WTC11 (cell line): ENCODE measurements around the gene ENTHD1. TPM values are rescaled to one million over a fixed set of nuclear protein-coding genes. Genes with fewer than 3 reads are reported as not detected.

Source experiments
- ATAC-seq: fragments of 200-7000 bp; cut with Tn5 transposase; 2 replicates; pipeline ENCODE4 v1.10.0; 2021; ENCODE audit warnings: mild to moderate bottlenecking, moderate library complexity
- CTCF ChIA-PET: fragments of 300-600 bp; sonication (Branson Sonifier 250); formaldehyde crosslinking; loops from one replicate; lab custom pipeline; 2021; ENCODE audit warnings: antibody characterized with exemption; lab: Charles Lee
- POLR2A ChIA-PET: fragments of 350-600 bp; sonication (Branson Sonifier 250); formaldehyde crosslinking; loops from one replicate; lab custom pipeline; 2021; ENCODE audit warnings: antibody characterized with exemption; lab: Charles Lee
- DNase-seq: peaks from one replicate; pipeline ENCODE4 v3.0.0; 2021; ENCODE audit warnings: low spot score
- H3K27ac Mint-ChIP-seq: 2 replicates; pipeline ENCODE4 v1.8.0; 2021; ENCODE audit warnings: mixed read lengths
- H3K27me3 Mint-ChIP-seq: 2 replicates; pipeline ENCODE4 v1.8.0; 2021; ENCODE audit warnings: low read depth, mild to moderate bottlenecking, moderate library complexity, mixed read lengths
- H3K36me3 Mint-ChIP-seq: 2 replicates; pipeline ENCODE4 v1.8.0; 2021; ENCODE audit warnings: mixed read lengths
- H3K4me1 Mint-ChIP-seq: 2 replicates; pipeline ENCODE4 v1.8.0; 2022; ENCODE audit warnings: mixed read lengths
- H3K4me3 Mint-ChIP-seq: 2 replicates; pipeline ENCODE4 v1.8.0; 2021; ENCODE audit warnings: mild to moderate bottlenecking, moderate library complexity, mixed read lengths
- H3K9me3 Mint-ChIP-seq: 2 replicates; pipeline ENCODE4 v1.8.0; 2021; ENCODE audit warnings: mixed read lengths
- AFF4 ChIP-seq: sonication (generic); formaldehyde crosslinking; IDR thresholded peaks from 2 replicates; pipeline ENCODE4 v1.8.1; 2023; ENCODE audit warnings: mild to moderate bottlenecking, missing genetic modification reagents, borderline replicate concordance
- ERG ChIP-seq: fragments of 250-450 bp; sonication (Bioruptor Pico); IDR thresholded peaks from 2 replicates; pipeline ENCODE4 v1.8.0; 2021; ENCODE audit warnings: mild to moderate bottlenecking
- FOXK1 ChIP-seq: sonication (generic); formaldehyde crosslinking; IDR thresholded peaks from 2 replicates; pipeline ENCODE4 v1.8.0; 2022; ENCODE audit warnings: mild to moderate bottlenecking, moderate library complexity, missing genetic modification reagents
- GABPB1 ChIP-seq: sonication (generic); formaldehyde crosslinking; IDR thresholded peaks from 2 replicates; pipeline ENCODE4 v1.8.1; 2023; ENCODE audit warnings: mild to moderate bottlenecking, missing genetic modification reagents
- HMGA2 ChIP-seq: fragments of 250-450 bp; sonication (Bioruptor Pico); IDR thresholded peaks from 2 replicates; pipeline ENCODE4 v1.4.0; 2021; ENCODE audit warnings: mild to moderate bottlenecking, moderate library complexity
- IRF2 ChIP-seq: sonication (generic); formaldehyde crosslinking; IDR thresholded peaks from 2 replicates; pipeline ENCODE4 v1.8.0; 2022; ENCODE audit warnings: low read depth, missing genetic modification reagents, borderline replicate concordance
- NR3C1 ChIP-seq: sonication (generic); formaldehyde crosslinking; conservative IDR thresholded peaks from 2 replicates; pipeline ENCODE4 v1.8.1; 2023; ENCODE audit warnings: low read depth, mild to moderate bottlenecking, missing genetic modification reagents
- RELA ChIP-seq: sonication (generic); formaldehyde crosslinking; IDR thresholded peaks from 2 replicates; pipeline ENCODE4 v1.8.1; 2022; ENCODE audit warnings: missing genetic modification reagents, mild to moderate bottlenecking, borderline replicate concordance
- SP1 ChIP-seq: sonication (generic); formaldehyde crosslinking; conservative IDR thresholded peaks from 2 replicates; pipeline ENCODE4 v1.8.1; 2022; ENCODE audit warnings: missing genetic modification reagents
- TEAD1 ChIP-seq: sonication (generic); formaldehyde crosslinking; IDR thresholded peaks from 2 replicates; pipeline ENCODE4 v1.8.0; 2022; ENCODE audit warnings: mild to moderate bottlenecking, missing genetic modification reagents
- ZNF219 ChIP-seq: sonication (generic); formaldehyde crosslinking; IDR thresholded peaks from 2 replicates; pipeline ENCODE4 v1.8.0; 2023; ENCODE audit warnings: missing genetic modification reagents, mild to moderate bottlenecking, borderline replicate concordance
- ZNF281 ChIP-seq: sonication (generic); formaldehyde crosslinking; IDR thresholded peaks from 2 replicates; pipeline ENCODE4 v1.8.0; 2023; ENCODE audit warnings: mild to moderate bottlenecking, missing genetic modification reagents
- ZNF396 ChIP-seq: fragments of 250-450 bp; sonication (Bioruptor Pico); IDR thresholded peaks from 2 replicates; pipeline ENCODE4 v1.8.0; 2021; ENCODE audit warnings: mild to moderate bottlenecking, moderate library complexity, borderline replicate concordance
- ZNF423 ChIP-seq: fragments of 250-450 bp; sonication (Bioruptor Pico); IDR thresholded peaks from 2 replicates; pipeline ENCODE4 v2.1.2; 2022; ENCODE audit warnings: mild to moderate bottlenecking, moderate library complexity
- total RNA-seq: library from RNA; stranded (reverse); gene quantifications from 3 replicates; pipeline ENCODE4 v1.2.3, GENCODE V29; 2021
- TF ChIP-seq, protein P1 (sequence below): sonication (generic); formaldehyde crosslinking; conservative IDR thresholded peaks from 2 replicates; pipeline ENCODE4 v1.8.1; 2023; ENCODE audit warnings: mild to moderate bottlenecking, low read depth, missing genetic modification reagents, moderate library complexity

The ENTHD1 gene
- total RNA-seq, 1 experiment from 2014 or later = not detected

DNA sequence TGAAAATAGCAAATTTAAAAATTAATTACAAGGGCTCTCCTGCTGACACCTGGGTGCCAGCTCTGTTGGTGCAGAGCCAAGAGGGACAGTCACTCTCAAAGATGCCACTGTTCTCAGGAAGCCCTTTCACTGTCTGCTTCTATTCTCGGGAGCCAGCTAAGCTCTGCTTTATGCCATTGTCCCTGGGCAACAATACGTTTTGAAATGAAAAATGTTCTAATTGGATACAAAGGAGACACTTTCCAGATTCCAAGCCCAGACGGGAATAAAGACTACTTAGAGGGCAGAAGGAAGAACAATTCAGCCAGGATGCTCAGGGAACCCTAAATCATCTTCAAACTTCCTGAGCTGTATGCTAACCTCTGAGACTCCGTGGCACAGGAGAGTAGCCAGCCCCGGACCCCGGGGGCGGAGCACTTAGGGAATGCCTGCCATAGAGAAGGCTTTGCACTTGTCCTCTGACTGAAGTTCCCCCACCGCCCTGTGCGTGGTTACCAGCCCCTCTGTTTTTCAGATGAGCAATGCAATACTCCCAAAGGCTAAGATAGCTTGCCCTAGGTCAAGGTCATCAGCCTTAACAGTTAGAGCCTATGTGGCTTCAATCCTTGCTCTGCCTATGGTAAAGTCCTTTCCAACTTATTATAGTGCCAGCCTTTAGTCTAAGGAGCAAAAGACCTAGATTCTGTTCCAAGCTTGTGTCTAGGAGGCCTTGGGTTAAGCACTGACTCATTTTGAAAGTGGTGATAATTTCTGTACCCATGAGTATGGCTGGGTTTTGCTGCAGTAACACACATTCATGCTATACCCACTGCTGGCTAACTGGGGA lies 172.1 kb downstream of the ENTHD1 start (continued):
- TF ChIP-seq AFF4 (CRISPR knock-in tag) (no peak), IRF2 (CRISPR knock-in tag) (no peak)

GRCh38 chr22:39719559-39720450 lies 173.8 kb downstream of the ENTHD1 start:
- Mint-ChIP-seq H3K4me1 (peaks cover 12% of the 10 kb centered on the region), H3K36me3 (no peaks in the 10 kb centered on the region), H3K4me3 (no peak overlapping the region), H3K27ac (no peak overlapping the region), H3K27me3 (no peaks in the 10 kb centered on the region)
- DNase-seq (no peak), ATAC-seq (no peak)
- CTCF ChIA-PET = no interaction called here
- TF ChIP-seq RELA = no peak
- TF ChIP-seq, protein P1, sequence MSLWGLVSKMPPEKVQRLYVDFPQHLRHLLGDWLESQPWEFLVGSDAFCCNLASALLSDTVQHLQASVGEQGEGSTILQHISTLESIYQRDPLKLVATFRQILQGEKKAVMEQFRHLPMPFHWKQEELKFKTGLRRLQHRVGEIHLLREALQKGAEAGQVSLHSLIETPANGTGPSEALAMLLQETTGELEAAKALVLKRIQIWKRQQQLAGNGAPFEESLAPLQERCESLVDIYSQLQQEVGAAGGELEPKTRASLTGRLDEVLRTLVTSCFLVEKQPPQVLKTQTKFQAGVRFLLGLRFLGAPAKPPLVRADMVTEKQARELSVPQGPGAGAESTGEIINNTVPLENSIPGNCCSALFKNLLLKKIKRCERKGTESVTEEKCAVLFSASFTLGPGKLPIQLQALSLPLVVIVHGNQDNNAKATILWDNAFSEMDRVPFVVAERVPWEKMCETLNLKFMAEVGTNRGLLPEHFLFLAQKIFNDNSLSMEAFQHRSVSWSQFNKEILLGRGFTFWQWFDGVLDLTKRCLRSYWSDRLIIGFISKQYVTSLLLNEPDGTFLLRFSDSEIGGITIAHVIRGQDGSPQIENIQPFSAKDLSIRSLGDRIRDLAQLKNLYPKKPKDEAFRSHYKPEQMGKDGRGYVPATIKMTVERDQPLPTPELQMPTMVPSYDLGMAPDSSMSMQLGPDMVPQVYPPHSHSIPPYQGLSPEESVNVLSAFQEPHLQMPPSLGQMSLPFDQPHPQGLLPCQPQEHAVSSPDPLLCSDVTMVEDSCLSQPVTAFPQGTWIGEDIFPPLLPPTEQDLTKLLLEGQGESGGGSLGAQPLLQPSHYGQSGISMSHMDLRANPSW (CRISPR knock-in tag) = no peak
- TF ChIP-seq NR3C1 = no peak
- no peak for TF ChIP-seq AFF4 (CRISPR knock-in tag)
- TF ChIP-seq ZNF423 (CRISPR knock-in tag) = no peak
- TF ChIP-seq ERG = no peak
- no peak for TF ChIP-seq HMGA2 (CRISPR knock-in tag)
- no peak for TF ChIP-seq FOXK1 (CRISPR knock-in tag)
- no peak for TF ChIP-seq TEAD1 (CRISPR knock-in tag)
- no peak for TF ChIP-seq ZNF396 (CRISPR knock-in tag)
- no peak for TF ChIP-seq ZNF281 (CRISPR knock-in tag)
- TF ChIP-seq ZNF219 = no peak
- no peak for TF ChIP-seq SP1
- no peak for TF ChIP-seq GABPB1
- TF ChIP-seq, all 79 proteins: peak for 0
- POLR2A ChIA-PET = no interaction called here
- no peaks in the 10 kb centered on the region for H3K9me3 Mint-ChIP-seq
